HepG2 (cell line): ENCODE results near the gene ZDHHC24. TPM values are rescaled to one million over a fixed set of nuclear protein-coding genes. Genes with fewer than 3 reads are reported as not detected.
A peak's percentile ranks its signal among the peaks of the same experiment; 100 is the strongest.

Experiments
- ATAC-seq: fragments of 200-7000 bp; cut with Tn5 transposase; 3 replicates; pipeline ENCODE4 v1.9.1; 2020; ENCODE audit warnings: mild to moderate bottlenecking, moderate library complexity
- BruUV-seq: library from RNA; stranded (reverse); fragments of 400-500 nt; replicated peaks from 2 replicates; lab custom pipeline; 2021; lab: Mats Ljungman, UMichigan
- CTCF ChIA-PET: fragments of 300-600 bp; formaldehyde crosslinking; extraction: SDS; loops from one replicate; lab custom pipeline; 2021; ENCODE audit warnings: low total read pairs, inconsistent platforms, low intra/inter-chr PET ratio; lab: Yijun Ruan, JAX
- POLR2A ChIA-PET: fragments of 350-600 bp; sonication (Branson Sonifier 250); formaldehyde crosslinking; loops from one replicate; lab custom pipeline; 2020; ENCODE audit warnings: antibody characterized with exemption, inconsistent platforms; lab: Yijun Ruan, JAX
- DNase-seq: peaks from one replicate; pipeline ENCODE4 v3.0.0-alpha.2; 2015; ENCODE audit warnings: low spot score
- FAIRE-seq: peaks from 3 replicates; lab custom pipeline; 2011; peaks lifted over from hg19 to GRCh38; lab: Jason Lieb, UNC
- H2AFZ ChIP-seq: one replicate; pipeline ENCODE4 v1.6.1; 2011; ENCODE audit warnings: low read length, inconsistent platforms
- H3K27ac ChIP-seq: fragments of 300-600 bp; 3 replicates; pipeline ENCODE4 v1.8.0; 2011; ENCODE audit warnings: mixed run types, mild to moderate bottlenecking, mixed read lengths, low read length, inconsistent platforms; ENCODE audit not compliant: insufficient read depth; ENCODE audit errors: extremely low read length
- H3K27me3 ChIP-seq, 2 experiments: fragments of 200-600 bp in 1 of 2; 2 replicates in 1 of 2; 3 replicates in 1 of 2; pipeline versions ENCODE4 v1.6.0 to v1.8.0; 2011; ENCODE audit warnings: low read length in 2 of 2, mild to moderate bottlenecking in 2 of 2, moderate library complexity in 2 of 2, inconsistent platforms in 1 of 2; ENCODE audit not compliant: insufficient read depth in 2 of 2, control insufficient read depth in 1 of 2
- H3K36me3 ChIP-seq, 2 experiments: fragments of 200-600 bp in 1 of 2; replicated peaks in 1 of 2; 2 replicates in 1 of 2; 3 replicates in 1 of 2; pipeline versions ENCODE4 v1.5.1 to v1.8.0; 2011; ENCODE audit warnings: low read length in 2 of 2, inconsistent platforms in 1 of 2; ENCODE audit not compliant: insufficient read depth in 2 of 2, control insufficient read depth in 1 of 2
- H3K4me1 ChIP-seq: 2 replicates; pipeline ENCODE4 v1.5.1; 2012; ENCODE audit warnings: low read length, inconsistent platforms; ENCODE audit not compliant: insufficient read depth
- H3K4me2 ChIP-seq: 2 replicates; pipeline ENCODE4 v1.6.0; 2011; ENCODE audit warnings: low read depth, low read length, inconsistent platforms
- H3K4me3 ChIP-seq, 3 experiments: fragments of 200-600 bp in 1 of 3; sonication (generic), shearing (Covaris generic) in 1 of 3; replicated peaks in 1 of 3; 2 replicates each; pipeline ENCODE4 v1.5.1; 2011 to 2016; ENCODE audit warnings: low read length in 3 of 3, inconsistent platforms in 2 of 3, low read depth in 2 of 3, mild to moderate bottlenecking in 2 of 3, control low read depth in 1 of 3, mixed read lengths in 1 of 3; ENCODE audit not compliant: insufficient read depth in 1 of 3
- H3K79me2 ChIP-seq: one replicate; pipeline ENCODE4 v1.6.1; 2011; ENCODE audit warnings: low read length, inconsistent platforms; ENCODE audit not compliant: insufficient read depth
- H3K9ac ChIP-seq: 2 replicates; pipeline ENCODE4 v1.6.0; 2011; ENCODE audit warnings: mild to moderate bottlenecking, low read depth, low read length, inconsistent platforms; ENCODE audit not compliant: insufficient read depth
- H3K9me3 ChIP-seq: 2 replicates; pipeline ENCODE4 v1.5.1; 2012; ENCODE audit warnings: mild to moderate bottlenecking, low read length
- H4K20me1 ChIP-seq: 2 replicates; pipeline ENCODE4 v1.6.0; 2011; ENCODE audit warnings: inconsistent platforms, mild to moderate bottlenecking, low read length, moderate library complexity; ENCODE audit not compliant: insufficient read depth
- AGO1 ChIP-seq: fragments of 200-400 bp; formaldehyde crosslinking; IDR thresholded peaks from 2 replicates; pipeline ENCODE4 v1.6.1; 2017; ENCODE audit warnings: mild to moderate bottlenecking, low read depth, low read length, moderate library complexity; ENCODE audit not compliant: poor library complexity, severe bottlenecking
- CENPT ChIP-seq: sonication (generic); formaldehyde crosslinking; IDR thresholded peaks from 2 replicates; pipeline ENCODE4 v1.8.0; 2022; ENCODE audit warnings: low read depth, mild to moderate bottlenecking, moderate library complexity, missing genetic modification reagents
- ERF ChIP-seq: IDR thresholded peaks from 2 replicates; pipeline ENCODE4 v1.6.1; 2018; ENCODE audit warnings: missing biosample characterization, missing genetic modification reagents
- HOXA5 ChIP-seq: sonication (generic); formaldehyde crosslinking; IDR thresholded peaks from 2 replicates; pipeline ENCODE4 v1.4.0; 2020; ENCODE audit warnings: missing genetic modification reagents
- KAT7 ChIP-seq: IDR thresholded peaks from 2 replicates; pipeline ENCODE4 v1.6.1; 2018; ENCODE audit warnings: borderline replicate concordance, missing compliant biosample characterization
- REXO4 ChIP-seq: sonication (generic); formaldehyde crosslinking; IDR thresholded peaks from 2 replicates; pipeline ENCODE4 v1.8.0; 2022; ENCODE audit warnings: missing genetic modification reagents, mild to moderate bottlenecking, borderline replicate concordance
- RXRA ChIP-seq: sonication (generic); formaldehyde crosslinking; IDR thresholded peaks from 2 replicates; pipeline ENCODE4 v1.5.1; 2020; ENCODE audit warnings: missing genetic modification reagents
- THAP11 ChIP-seq: IDR thresholded peaks from 2 replicates; pipeline ENCODE4 v1.6.1; 2016; ENCODE audit warnings: missing biosample characterization, missing genetic modification reagents
- ZNF674 ChIP-seq: sonication (generic); formaldehyde crosslinking; IDR thresholded peaks from 2 replicates; pipeline ENCODE4 v1.5.0; 2020; ENCODE audit warnings: low read depth, mild to moderate bottlenecking, missing genetic modification reagents
- WGBS: methylation state at CpG from one replicate; pipeline ENCODE4 v1.1.6; 2017; ENCODE audit warnings: low lambda C conversion rate; 5-methylcytosine and 5-hydroxymethylcytosine counted together
- in situ Hi-C: cut with HindIII; loops from 2 replicates; pipeline ENCODE4 v1.10.0; 2017; ENCODE audit warnings: low pct_unique_long_range_greater_than_20kb; ENCODE audit not compliant: extremely low pct_ligation_motif_present
- intact Hi-C: fragments of 100-400 bp; cut with micrococcal nuclease; formaldehyde crosslinking; loops from one replicate; pipeline ENCODE4 v1.10.0; 2022; ENCODE audit not compliant: unreplicated experiment
- polyA plus RNA-seq, 8 experiments: library from polyadenylated mRNA; depleted of rRNA in 3 of 8; stranded (reverse) in 7 of 8; unstranded in 1 of 8; fragments of >200 nt; fragmentation: Illumina TruSeq in 4 of 8; extraction: Trizol in 4 of 8; gene quantifications; 2 replicates each; pipeline versions ENCODE4 v1.2.1 to v1.2.3, GENCODE V29; 2011 to 2016; ENCODE audit warnings: low read depth in 4 of 8, missing spikeins in 1 of 8, mixed read lengths in 1 of 8; ENCODE audit not compliant: insufficient read depth in 1 of 8
- total RNA-seq, 5 experiments: library from RNA; depleted of rRNA; stranded (reverse); fragments of >200 nt; fragmentation: Illumina TruSeq; extraction: Trizol; gene quantifications; 2 replicates each; pipeline ENCODE4 v1.2.3, GENCODE V29; 2016; ENCODE audit warnings: low read depth in 1 of 5
- TF ChIP-seq, protein P1 (sequence below): IDR thresholded peaks from 2 replicates; pipeline ENCODE4 v1.6.1; 2016; ENCODE audit warnings: mild to moderate bottlenecking, missing biosample characterization, missing genetic modification reagents
- TF ChIP-seq, protein P2 (sequence below): IDR thresholded peaks from 2 replicates; pipeline ENCODE4 v1.4.0; 2020; ENCODE audit warnings: mild to moderate bottlenecking, missing genetic modification reagents
- TF ChIP-seq, protein P3 (sequence below): sonication (generic); formaldehyde crosslinking; IDR thresholded peaks from 2 replicates; pipeline ENCODE4 v1.5.0; 2020; ENCODE audit warnings: missing genetic modification reagents, mild to moderate bottlenecking, borderline replicate concordance
- TF ChIP-seq, protein P4 (sequence below): sonication (generic); formaldehyde crosslinking; IDR thresholded peaks from 2 replicates; pipeline ENCODE4 v1.9.0; 2022; ENCODE audit warnings: missing genetic modification reagents, mild to moderate bottlenecking, borderline replicate concordance

The ZDHHC24 gene
- total and polyA plus RNA-seq, 2 of the 13 experiments (the other 11 are each of a cell fraction or from before 2014, with no cell fraction given) = 4.3 TPM

DNA sequence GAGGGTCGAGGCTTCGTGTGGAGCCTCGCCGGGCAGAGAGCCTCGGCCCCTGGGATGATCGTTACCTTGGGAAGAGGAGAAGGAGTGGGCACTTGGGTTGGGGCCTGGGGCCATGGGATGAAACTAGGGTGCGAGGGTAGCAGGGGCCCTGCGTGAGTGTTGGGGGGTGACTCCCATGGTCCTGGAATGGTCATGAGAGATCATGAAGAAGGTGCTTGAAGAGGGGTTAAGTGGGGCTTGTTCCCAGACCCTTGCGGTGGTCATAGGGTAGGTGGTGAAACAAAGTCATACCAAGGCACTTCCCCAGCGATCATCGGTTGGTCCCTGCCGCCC lies 47.4 kb upstream of the ZDHHC24 start:
- 0% methylated on average over 11 of the region's 12 CpGs for WGBS
- peak overlapping the region; percentile 71 to 94 (median 76) for H3K4me3 ChIP-seq
- H4K20me1 ChIP-seq = no peaks in the 10 kb centered on the region
- peak overlapping the region; percentile 78 for H3K27ac ChIP-seq
- DNase-seq (no peak), FAIRE-seq (no peak), ATAC-seq (peak; percentile 15)
- no peaks in the 10 kb centered on the region for H3K9me3 ChIP-seq
- H3K4me1 ChIP-seq = peaks cover 72% of the 10 kb centered on the region
- peaks cover 12% of the 10 kb centered on the region for H3K79me2 ChIP-seq
- no peaks in the 10 kb centered on the region for H3K36me3 ChIP-seq
- H3K9ac ChIP-seq = peak overlapping the region; percentile 85
- H2AFZ ChIP-seq = no peak overlapping the region
- in situ Hi-C loops = no loop called here
- ChIA-PET POLR2A (interaction anchor here (0.9 to 5.1 kb wide), 11 partner anchors 9 to 85 kb away, joined by 3 to 72 read pairs (median 6); partner anchors contain the start of genes RBM14, RBM4 and RBM4B), CTCF (interaction anchor here (1.8 kb wide), 1 partner anchor 14 kb away, joined by 6 read pairs; no protein-coding TSS in a partner anchor)
- H3K4me2 ChIP-seq = peak overlapping the region; percentile 100
- no peaks in the 10 kb centered on the region; a peak in 1 of 5 replicates for H3K27me3 ChIP-seq
- intact Hi-C loops = loop anchor here (2.0 to 5.0 kb wide), 3 partner anchors 24 to 84 kb away; partner anchors contain the start of genes RBM14, RBM4 and RBM4B
- no TSS peak for BruUV-seq
- TF ChIP-seq ERF (CRISPR knock-in tag) (no peak), REXO4 (CRISPR knock-in tag) (no peak), AGO1 (no peak), HOXA5 (no peak), ZNF674 (CRISPR knock-in tag) (no peak), KAT7 (no peak), THAP11 (CRISPR knock-in tag) (0 out of 2 replicates have a peak, but pooled peaks have one; percentile 1), CENPT (CRISPR knock-in tag) (no peak), RXRA (CRISPR knock-in tag) (no peak)
- TF ChIP-seq, protein P1, sequence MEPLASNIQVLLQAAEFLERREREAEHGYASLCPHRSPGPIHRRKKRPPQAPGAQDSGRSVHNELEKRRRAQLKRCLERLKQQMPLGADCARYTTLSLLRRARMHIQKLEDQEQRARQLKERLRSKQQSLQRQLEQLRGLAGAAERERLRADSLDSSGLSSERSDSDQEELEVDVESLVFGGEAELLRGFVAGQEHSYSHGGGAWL (CRISPR knock-in tag) = no peak
- TF ChIP-seq, protein P2, sequence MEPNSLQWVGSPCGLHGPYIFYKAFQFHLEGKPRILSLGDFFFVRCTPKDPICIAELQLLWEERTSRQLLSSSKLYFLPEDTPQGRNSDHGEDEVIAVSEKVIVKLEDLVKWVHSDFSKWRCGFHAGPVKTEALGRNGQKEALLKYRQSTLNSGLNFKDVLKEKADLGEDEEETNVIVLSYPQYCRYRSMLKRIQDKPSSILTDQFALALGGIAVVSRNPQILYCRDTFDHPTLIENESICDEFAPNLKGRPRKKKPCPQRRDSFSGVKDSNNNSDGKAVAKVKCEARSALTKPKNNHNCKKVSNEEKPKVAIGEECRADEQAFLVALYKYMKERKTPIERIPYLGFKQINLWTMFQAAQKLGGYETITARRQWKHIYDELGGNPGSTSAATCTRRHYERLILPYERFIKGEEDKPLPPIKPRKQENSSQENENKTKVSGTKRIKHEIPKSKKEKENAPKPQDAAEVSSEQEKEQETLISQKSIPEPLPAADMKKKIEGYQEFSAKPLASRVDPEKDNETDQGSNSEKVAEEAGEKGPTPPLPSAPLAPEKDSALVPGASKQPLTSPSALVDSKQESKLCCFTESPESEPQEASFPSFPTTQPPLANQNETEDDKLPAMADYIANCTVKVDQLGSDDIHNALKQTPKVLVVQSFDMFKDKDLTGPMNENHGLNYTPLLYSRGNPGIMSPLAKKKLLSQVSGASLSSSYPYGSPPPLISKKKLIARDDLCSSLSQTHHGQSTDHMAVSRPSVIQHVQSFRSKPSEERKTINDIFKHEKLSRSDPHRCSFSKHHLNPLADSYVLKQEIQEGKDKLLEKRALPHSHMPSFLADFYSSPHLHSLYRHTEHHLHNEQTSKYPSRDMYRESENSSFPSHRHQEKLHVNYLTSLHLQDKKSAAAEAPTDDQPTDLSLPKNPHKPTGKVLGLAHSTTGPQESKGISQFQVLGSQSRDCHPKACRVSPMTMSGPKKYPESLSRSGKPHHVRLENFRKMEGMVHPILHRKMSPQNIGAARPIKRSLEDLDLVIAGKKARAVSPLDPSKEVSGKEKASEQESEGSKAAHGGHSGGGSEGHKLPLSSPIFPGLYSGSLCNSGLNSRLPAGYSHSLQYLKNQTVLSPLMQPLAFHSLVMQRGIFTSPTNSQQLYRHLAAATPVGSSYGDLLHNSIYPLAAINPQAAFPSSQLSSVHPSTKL (CRISPR knock-in tag) = no peak
- TF ChIP-seq, protein P3, sequence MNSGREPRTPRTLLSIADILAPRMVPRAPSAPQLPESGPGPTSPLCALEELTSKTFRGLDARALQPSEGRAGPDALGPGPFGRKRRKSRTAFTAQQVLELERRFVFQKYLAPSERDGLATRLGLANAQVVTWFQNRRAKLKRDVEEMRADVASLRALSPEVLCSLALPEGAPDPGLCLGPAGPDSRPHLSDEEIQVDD = no peak
- TF ChIP-seq, protein P4, sequence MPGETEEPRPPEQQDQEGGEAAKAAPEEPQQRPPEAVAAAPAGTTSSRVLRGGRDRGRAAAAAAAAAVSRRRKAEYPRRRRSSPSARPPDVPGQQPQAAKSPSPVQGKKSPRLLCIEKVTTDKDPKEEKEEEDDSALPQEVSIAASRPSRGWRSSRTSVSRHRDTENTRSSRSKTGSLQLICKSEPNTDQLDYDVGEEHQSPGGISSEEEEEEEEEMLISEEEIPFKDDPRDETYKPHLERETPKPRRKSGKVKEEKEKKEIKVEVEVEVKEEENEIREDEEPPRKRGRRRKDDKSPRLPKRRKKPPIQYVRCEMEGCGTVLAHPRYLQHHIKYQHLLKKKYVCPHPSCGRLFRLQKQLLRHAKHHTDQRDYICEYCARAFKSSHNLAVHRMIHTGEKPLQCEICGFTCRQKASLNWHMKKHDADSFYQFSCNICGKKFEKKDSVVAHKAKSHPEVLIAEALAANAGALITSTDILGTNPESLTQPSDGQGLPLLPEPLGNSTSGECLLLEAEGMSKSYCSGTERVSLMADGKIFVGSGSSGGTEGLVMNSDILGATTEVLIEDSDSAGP (CRISPR knock-in tag) = peak; percentile 22; the same call in 1 of the 2 replicates
